KBM-7 (cell line): ENCODE measurements around the gene PHLDB3.

ENCODE experiments used
- DNase-seq: peaks from one replicate; pipeline ENCODE4 v3.0.0-alpha.2; 2015
- in situ Hi-C: fragments of 300-500 bp; cut with MboI; formaldehyde crosslinking; loops from 2 replicates; pipeline ENCODE4 v1.14.3; 2020; ENCODE audit warnings: low sequenced_read_pairs, low pct_unique_long_range_greater_than_20kb, mixed read lengths

Gene PHLDB3

GRCh38 chr19:43433358-43433673, 71.2 kb downstream of the PHLDB3 start:
- in situ Hi-C loops = no loop called here
- no peak for DNase-seq

- no peak for DNase-seq
- in situ Hi-C loops = no loop called here
These were observed 73.6 kb downstream of the PHLDB3 start for GRCh38 chr19:43430976-43431375.

- in situ Hi-C loops = no loop called here
- DNase-seq = no peak
These were observed 74.3 kb downstream of the PHLDB3 start for GRCh38 chr19:43430142-43430710.

- DNase-seq = no peak
- in situ Hi-C loops = no loop called here
These were observed 75.2 kb downstream of the PHLDB3 start for GRCh38 chr19:43429395-43429794.

GRCh38 chr19:43425567-43426392, 78.8 kb downstream of the PHLDB3 start:
- in situ Hi-C loops = no loop called here
- no peak for DNase-seq
